ENCODE results near the gene FAM110D. TPM values are rescaled to one million over a fixed set of nuclear protein-coding genes. Genes with fewer than 3 reads are reported as not detected.

Gene FAM110D
- not detected in 2 replicates for total RNA-seq

DNA sequence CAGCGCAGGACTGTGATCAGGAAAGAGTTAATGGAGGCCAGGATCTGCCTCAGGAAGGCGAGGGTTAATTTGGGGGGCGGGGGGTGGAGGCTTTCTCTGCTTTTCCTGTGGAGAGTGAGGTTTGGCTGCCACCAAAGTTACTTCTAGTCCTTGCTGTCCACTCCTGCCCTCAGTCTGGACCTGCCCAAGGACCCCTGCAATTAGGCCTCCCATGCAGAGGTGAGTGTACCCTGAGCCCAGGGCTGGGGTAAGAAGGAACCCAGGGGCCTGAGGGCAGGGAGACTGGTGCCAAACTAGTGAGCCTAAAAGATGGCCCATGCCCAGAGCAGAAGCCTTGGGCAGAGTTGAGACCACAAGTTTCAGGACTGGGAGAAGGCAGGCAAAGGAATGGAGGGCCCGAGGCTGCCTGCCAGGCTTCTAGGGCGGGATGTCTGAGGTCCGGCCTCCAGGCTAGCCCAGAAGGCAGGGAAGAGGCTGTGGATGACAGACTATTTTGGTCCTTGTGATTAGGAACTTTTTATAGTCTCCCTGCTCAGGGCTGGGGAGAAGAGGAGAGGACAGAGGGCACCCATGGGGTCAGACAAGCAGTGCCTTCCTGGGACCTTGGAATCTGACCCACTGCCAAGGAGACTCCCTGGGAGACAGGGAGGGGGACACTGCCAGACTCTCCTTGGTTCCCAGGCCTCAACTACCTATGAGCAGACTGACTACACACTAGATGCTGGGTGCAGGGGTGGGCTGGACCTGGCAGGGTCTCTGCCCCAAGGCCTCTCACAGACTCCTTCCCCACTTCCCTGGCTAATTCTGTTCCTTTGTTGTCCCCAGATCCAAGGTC is at the start of gene FAM110D:
Gene FAM110D (plus strand): TSS at position 172 of the 835 bp plus-strand sequence. CDS start 2,213 bp downstream, outside the sequence.

DNA sequence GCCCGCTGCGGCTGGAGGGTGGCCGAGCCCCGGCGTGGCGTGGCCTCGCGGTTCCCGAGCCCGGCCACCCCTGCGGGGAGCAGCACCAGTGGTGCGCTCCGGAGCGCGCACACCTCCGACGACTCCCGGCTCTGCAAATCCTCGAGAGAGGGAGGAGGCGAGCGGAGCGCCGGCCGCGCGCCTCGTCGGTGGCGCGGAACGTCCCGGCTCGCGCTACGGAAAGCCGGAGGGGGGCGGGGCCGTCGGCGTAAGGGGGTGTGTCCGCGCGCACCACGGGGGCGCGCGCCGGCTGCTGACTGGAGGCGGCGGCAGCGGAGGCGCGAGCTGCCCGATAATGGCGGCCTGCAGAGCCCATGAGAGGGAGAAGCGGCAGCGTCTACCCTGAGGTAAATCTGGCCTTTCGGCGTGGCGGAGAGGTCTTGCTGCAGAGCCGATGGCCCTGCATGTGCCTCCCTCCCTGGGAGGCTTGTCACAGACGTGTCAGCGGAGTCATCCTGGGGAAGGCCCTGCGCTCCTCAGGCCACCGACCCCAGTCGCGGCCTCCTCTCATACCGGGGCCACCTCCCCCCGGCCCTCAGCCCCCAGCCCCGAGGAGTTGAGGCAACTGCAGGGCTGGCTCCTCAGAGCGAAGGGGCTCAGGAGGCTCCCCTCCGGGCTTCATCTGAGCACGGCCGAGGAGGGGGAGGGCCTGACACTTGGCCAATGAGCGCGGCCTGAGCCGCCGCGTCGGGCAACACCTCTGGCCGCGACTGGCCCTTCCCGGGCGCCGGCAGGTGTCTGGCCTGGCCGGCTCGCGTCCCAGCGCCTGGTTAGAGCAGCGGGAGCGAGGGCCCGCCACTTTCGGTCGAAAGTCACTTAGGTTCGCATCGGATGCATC is 47.1 kb upstream of the FAM110D start, which contains the start of gene PDIK1L:
Gene PDIK1L (plus strand): TSS at position 295 of the 877 bp plus-strand sequence. CDS start 2,485 bp downstream, outside the sequence.

DNA sequence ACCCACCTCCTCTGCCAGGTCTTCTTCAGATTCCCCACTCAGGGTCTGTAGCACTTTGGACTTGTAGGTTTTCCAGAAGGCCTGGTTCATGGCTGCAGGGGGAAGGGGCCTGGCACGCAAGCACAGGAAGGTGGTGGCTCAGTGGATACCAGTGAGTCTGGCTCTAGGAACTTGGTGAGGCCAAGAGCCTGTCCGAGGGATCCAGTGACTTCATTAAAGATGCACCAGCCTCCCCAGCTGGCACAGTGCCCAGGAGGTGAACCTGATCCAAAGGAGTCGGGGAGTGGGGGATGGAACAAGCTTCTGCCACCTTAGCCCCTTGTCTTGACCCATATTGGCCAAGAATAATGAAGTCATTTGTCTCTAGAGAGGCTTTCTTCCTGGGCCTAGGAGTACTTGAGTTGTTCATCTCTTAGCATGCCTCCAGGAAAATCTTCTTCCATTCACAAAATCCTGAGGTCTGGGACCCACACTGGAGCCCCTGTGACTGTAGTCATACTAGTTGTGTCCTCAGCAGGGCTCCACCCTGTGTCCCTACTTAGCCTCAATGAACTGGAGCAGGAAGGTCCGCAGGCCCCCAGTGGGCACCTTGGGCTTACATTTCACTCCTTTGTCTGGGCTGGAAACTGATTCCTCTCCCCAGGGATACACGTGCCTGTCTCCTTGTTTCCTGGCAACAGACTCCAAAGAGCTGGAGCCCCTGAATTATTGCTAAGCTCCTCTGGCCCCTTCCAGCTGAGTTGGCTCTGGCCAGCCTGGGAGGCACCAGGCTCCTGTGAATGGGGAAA is 9.7 kb downstream of the FAM110D start, which contains the start of gene C1orf232:
Gene C1orf232 (minus strand): TSS at position 554 of the 788 bp plus-strand sequence. CDS start 464 bp downstream, at position 90.

DNA sequence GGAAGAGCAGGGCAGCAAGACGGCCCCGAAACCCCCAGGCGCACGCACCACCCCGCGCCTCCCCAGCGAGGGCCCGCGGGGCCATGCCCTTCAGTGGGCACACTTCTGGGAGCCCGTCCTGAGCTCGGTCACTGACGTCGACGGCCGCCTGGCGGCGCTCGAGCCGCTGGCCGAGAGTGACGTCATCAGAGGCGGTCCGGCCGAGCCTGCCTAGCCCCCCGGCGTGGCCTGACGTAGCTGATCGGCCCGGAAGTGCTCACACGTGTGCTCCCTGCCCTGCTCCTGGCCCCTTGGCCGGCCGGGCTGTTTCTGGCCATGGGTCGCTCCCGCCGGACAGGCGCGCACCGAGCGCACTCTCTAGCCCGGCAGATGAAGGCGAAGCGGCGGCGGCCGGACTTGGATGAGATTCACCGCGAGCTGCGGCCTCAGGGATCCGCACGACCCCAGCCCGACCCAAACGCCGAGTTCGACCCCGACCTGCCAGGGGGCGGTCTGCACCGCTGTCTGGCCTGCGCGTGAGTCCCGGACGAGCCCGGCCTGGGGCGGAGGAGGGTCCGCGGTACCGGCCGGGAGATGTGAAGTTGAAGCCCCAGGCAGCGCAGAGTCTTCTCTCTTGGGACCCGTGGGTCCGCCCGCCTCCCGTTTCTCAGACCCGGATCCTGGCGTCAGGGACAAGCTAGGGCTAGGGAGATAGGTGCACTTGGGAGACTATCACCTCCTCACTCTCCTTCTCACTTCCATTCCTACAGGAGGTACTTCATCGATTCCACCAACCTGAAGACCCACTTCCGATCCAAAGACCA is 11.0 kb downstream of the FAM110D start, which contains the start of gene ZNF593:
Gene ZNF593 (plus strand): TSS at position 240 of the 803 bp plus-strand sequence. CDS start 76 bp downstream, at position 316.

DNA sequence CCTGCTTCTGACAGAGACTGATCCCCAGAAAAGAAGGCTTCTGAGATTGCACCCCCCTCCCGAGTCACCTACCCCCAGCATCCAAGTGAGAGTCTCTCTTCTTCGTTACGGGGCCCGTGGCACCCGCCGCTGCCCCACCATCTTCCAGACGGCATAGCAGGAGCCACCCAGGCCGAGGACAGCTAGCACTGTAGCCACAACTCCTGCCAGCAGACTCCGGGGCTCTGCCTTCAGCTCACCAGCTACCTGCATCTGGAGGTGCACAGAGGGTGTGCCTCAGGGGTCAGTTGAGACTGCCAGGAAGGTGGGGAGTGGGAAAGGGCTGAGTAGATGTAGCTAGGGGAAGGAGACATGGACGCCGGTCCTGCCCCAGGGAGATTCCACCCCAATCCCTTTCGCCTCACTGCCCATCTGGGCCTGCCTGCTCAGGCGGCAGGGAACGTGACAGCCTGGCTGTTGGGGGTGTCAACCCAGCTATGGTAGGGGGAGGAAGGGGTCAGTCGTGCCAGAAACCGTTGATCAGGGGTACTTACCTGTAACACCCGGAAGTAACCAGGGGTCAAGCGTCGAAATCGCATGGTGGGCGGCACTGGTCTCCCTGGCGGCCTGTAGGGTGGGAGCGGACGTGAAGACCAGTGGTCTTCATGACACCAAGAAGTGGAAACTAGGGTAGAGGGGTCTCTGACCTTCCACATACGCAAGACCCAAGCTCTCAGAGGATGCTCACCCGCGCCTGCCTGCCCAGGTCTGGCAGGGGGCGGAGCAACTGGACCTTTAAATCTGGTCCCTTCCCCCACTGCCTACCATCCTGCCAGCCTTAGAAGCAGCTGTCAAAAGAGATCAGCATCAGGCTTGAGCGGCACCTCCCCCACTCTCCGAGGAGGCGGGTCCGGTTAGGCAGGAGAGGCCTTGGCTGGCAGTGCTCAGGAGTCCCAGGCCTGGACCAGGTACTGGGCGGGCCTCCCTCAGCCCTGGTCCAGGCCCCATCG is 12.5 kb downstream of the FAM110D start, which contains the start of gene ZNF593OS:
Gene ZNF593OS (minus strand): TSS at position 749 of the 989 bp plus-strand sequence. CDS start 171 bp downstream, at position 578.

GRCh38 chr1:26177182-26177684 is 18.4 kb downstream of the FAM110D start, which contains the start of gene CNKSR1:
TSS of gene CNKSR1 (plus strand) at chr1:26177491. CDS start at chr1:26177548, 57 bp downstream.

DNA sequence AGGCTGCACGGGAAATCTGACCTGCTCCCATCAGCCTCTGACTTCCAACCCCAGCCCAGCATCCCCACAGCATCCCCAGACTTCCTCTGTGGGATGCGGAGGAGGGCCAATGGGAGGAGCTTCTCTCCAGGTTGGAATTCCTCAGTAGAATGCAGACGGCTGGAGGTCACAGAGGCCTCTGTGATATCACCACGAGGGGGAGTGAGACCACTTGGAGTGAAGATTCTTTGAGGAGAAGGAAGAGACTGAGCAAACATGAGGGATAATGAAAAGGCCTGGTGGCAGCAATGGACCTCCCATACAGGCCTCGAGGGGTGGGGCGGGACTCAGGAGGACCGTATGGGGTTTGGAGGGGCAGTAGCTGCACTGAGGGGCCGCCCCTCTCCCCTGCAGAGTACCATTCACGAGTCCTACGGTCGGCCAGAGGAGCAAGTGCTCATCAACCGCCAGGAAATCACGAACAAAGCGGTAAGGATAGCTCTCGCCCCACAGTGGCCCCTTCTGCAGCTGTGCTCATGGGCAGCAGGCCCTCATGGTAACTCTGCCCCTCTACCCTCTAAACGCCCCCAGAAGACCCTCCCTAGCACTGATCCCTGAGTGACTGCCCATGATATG is 31.6 kb downstream of the FAM110D start, which contains the start of gene CATSPER4:
Gene CATSPER4 (plus strand): TSS at position 230 of the 615 bp plus-strand sequence. CDS start 26 bp downstream, at position 256.

Other genes starting within 250 kb of the FAM110D start
- 9.1 and 31.7 TPM in 2 replicates for gene PAFAH2, start 161.0 kb upstream of the FAM110D start, total RNA-seq
- 1.3 and 2.3 TPM in 2 replicates for gene EXTL1, start 137.3 kb upstream of the FAM110D start, total RNA-seq
- not detected in 2 replicates for gene SLC30A2, start 113.0 kb upstream of the FAM110D start, total RNA-seq
- gene TRIM63, start 91.4 kb upstream of the FAM110D start, total RNA-seq, result not detected in 2 replicates
- gene PDIK1L, start 47.3 kb upstream of the FAM110D start, total RNA-seq, result 4.1 and 6.5 TPM in 2 replicates
- not detected in 2 replicates for gene C1orf232, start 9.9 kb downstream of the FAM110D start, total RNA-seq
- gene ZNF593, start 10.8 kb downstream of the FAM110D start, total RNA-seq, result 18.2 and 19.1 TPM in 2 replicates
- not detected in 2 replicates for gene ZNF593OS, start 12.8 kb downstream of the FAM110D start, total RNA-seq
- not detected in 2 replicates for gene CNKSR1, start 18.4 kb downstream of the FAM110D start, total RNA-seq
- gene CATSPER4, start 31.5 kb downstream of the FAM110D start, total RNA-seq, result not detected in 2 replicates
- gene CEP85, start 75.1 kb downstream of the FAM110D start, total RNA-seq, result 6.0 and 8.4 TPM in 2 replicates
- 18.7 and 25.0 TPM in 2 replicates for gene SH3BGRL3, start 121.0 kb downstream of the FAM110D start, total RNA-seq
- gene UBXN11, start 147.6 kb downstream of the FAM110D start, total RNA-seq, result 3.6 and 5.7 TPM in 2 replicates
- not detected in 2 replicates for gene CD52, start 158.9 kb downstream of the FAM110D start, total RNA-seq
- not detected in 2 replicates for gene CRYBG2, start 195.1 kb downstream of the FAM110D start, total RNA-seq
- not detected in 2 replicates for gene ZNF683, start 213.7 kb downstream of the FAM110D start, total RNA-seq